Left lung (tissue), 10 donors: ENCODE data around the gene CELF4. TPM values are rescaled to one million over a fixed set of nuclear protein-coding genes. Genes with fewer than 3 reads are reported as not detected.

Experiments used
- ATAC-seq: fragments of 200-7000 bp; cut with Tn5 transposase; one replicate; pipeline ENCODE4 v1.9.1; 2020; ENCODE audit warnings: moderate library complexity
- DNase-seq, 4 donors: peaks; one replicate each; pipeline ENCODE4 v3.0.0-alpha.2; 2013 to 2020
- H3K27ac ChIP-seq, 2 donors: fragments of 200-600 bp; sonication (generic) in 1 of 2; one replicate each; pipeline versions ENCODE4 v1.5.0 to v1.8.0; 2020 to 2021
- H3K27me3 ChIP-seq, 2 donors: fragments of 200-600 bp; sonication (generic) in 1 of 2; one replicate each; pipeline versions ENCODE4 v1.5.0 to v1.8.0; 2020 to 2021
- H3K36me3 ChIP-seq, 2 donors: fragments of 200-600 bp; sonication (generic) in 1 of 2; one replicate each; pipeline versions ENCODE4 v1.5.0 to v1.8.0; 2020 to 2021
- H3K4me1 ChIP-seq, 2 donors: fragments of 200-600 bp; one replicate each; pipeline ENCODE4 v1.8.0; 2021
- H3K4me3 ChIP-seq, 2 donors: fragments of 200-600 bp; sonication (generic) in 1 of 2; one replicate each; pipeline versions ENCODE4 v1.5.0 to v1.8.0; 2020 to 2021; ENCODE audit warnings: mild to moderate bottlenecking in 1 of 2
- H3K9me3 ChIP-seq, 2 donors: fragments of 200-600 bp; sonication (generic) in 1 of 2; one replicate each; pipeline versions ENCODE4 v1.5.0 to v1.8.0; 2020 to 2021
- intact Hi-C, 2 donors: fragments of 100-400 bp; cut with DNase I; formaldehyde crosslinking; loops; one replicate each; pipeline versions ENCODE4 v1.11.2 to v1.14.2; 2022
- polyA plus RNA-seq, 6 donors: library from polyadenylated mRNA; unstranded; fragments of 120-200 nt; gene quantifications; one replicate each; pipeline ENCODE4 v1.2.1, GENCODE V29; 2013; ENCODE audit not compliant: insufficient read length in 6 of 6
- total RNA-seq, 2 donors: library from RNA; stranded (reverse); fragmentation: NEBNext Ultra II Directional; extraction: Animal tissue kit (Norgen Biotek cat#: 25700); gene quantifications; one replicate each; pipeline ENCODE4 v1.2.1, GENCODE V29; 2021
- TF ChIP-seq, protein P1 (sequence below), 2 donors: fragments of 200-600 bp; sonication (generic) in 1 of 2; IDR thresholded peaks; one replicate each; pipeline versions ENCODE4 v1.5.0 to v1.8.0; 2021; ENCODE audit warnings: antibody characterized with exemption in 2 of 2
- donor health status: DM: no; HTN: yes; CAD: no.
- donor health status: DM: no; HTN: no; CAD: no.

The CELF4 gene
- total and polyA plus RNA-seq, 8 donors = 1.1 to 10.3 (median 7.4) TPM

DNA sequence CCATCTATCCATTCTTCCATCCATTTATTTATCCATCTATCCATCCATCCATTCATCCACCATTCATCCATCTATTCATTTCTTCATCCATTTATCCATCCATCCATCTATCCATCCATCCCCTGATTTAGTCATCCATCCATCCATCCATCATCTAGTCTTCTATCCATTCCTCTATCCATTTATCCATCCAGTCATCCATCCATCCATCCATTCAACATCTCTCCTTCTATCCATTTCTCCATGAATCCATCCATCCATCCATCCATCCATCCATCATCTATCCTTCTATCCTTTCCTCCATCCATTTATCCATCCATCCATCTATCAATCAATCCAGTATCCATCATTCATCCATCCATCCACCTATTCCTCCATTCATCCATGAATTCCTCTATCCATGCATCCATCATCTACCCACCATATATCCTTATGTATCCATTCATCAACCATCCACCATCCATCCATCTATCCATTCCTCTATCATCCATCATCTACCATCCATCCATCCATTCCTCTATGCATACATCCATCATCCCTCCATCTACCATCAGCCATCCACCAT is 185.0 kb downstream of the CELF4 start:
- H3K27ac ChIP-seq = no peak overlapping the region
- ATAC-seq = no peak
- H3K9me3 ChIP-seq = no peaks in the 10 kb centered on the region
- intact Hi-C loops = no loop called here
- no peak for DNase-seq
- no peak overlapping the region for H3K4me3 ChIP-seq
- TF ChIP-seq, protein P1, sequence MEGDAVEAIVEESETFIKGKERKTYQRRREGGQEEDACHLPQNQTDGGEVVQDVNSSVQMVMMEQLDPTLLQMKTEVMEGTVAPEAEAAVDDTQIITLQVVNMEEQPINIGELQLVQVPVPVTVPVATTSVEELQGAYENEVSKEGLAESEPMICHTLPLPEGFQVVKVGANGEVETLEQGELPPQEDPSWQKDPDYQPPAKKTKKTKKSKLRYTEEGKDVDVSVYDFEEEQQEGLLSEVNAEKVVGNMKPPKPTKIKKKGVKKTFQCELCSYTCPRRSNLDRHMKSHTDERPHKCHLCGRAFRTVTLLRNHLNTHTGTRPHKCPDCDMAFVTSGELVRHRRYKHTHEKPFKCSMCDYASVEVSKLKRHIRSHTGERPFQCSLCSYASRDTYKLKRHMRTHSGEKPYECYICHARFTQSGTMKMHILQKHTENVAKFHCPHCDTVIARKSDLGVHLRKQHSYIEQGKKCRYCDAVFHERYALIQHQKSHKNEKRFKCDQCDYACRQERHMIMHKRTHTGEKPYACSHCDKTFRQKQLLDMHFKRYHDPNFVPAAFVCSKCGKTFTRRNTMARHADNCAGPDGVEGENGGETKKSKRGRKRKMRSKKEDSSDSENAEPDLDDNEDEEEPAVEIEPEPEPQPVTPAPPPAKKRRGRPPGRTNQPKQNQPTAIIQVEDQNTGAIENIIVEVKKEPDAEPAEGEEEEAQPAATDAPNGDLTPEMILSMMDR (IDR thresholded peaks at IDR 0.05) = no peak
- H3K27me3 ChIP-seq = peaks cover 0 to 28% of the 10 kb centered on the region in 2 donors
- H3K4me1 ChIP-seq = no peaks in the 10 kb centered on the region
- H3K36me3 ChIP-seq = no peaks in the 10 kb centered on the region

DNA sequence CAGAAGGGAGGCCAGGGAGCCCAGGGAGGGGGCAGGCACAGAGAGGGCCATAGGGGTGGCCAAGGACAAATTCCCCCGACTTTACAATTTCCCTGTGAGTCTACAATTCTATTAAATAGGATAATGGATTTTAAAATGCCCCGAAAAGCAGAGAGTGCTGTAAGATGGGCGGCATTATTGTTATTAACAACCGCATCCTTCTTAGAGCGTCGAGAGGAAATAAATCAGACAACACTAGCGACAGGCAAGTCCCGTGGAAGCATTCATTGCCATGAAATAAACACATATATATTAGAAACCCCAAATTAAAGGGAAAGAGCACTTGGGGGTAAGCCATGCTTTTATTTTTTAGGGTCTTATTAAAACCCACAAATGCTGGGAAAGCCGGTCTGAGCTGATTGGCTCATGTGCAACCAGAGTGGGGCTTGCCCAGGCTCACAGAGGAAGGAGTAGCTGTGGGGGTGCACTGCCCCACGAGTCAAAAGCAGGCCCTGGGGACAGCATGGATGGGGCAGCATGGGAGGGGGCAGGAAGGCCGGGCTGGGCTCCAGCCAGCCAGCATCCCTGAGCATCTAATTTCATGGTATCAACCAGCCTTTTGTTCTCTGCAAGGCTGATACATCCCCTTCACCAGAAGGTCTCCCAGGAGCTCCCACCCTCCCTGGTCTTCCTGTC is 187.1 kb downstream of the CELF4 start:
- Histone ChIP-seq H3K27me3 (peaks cover 0 to 8% of the 10 kb centered on the region in 2 donors), H3K4me3 (no peak overlapping the region), H3K36me3 (no peaks in the 10 kb centered on the region), H3K4me1 (no peaks in the 10 kb centered on the region), H3K9me3 (no peaks in the 10 kb centered on the region), H3K27ac (no peak overlapping the region)
- DNase-seq = peak in 1 of 4 donors; percentile 55
- intact Hi-C loops = no loop called here
- no peak for ATAC-seq
- TF ChIP-seq, protein P1 (IDR thresholded peaks at IDR 0.05) = no peak

DNA sequence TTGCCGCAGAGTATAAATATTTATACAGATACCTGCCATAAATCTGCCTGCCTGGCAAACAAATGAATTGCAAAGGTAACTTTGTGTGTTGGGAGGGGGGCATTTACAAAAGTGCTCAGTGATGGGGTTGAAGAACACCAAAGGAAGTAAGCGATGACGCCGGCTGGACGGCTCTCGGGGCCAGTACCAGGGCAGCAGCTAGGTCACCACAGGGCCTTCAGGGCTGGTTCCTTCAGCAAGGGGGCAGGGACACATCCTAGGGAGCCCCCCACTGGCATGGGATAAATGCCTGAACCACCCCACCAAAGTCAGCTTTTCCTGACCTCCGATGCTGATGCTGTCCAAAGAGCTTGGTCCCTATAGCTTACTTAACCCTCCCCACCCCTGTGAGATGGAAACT is 190.4 kb downstream of the CELF4 start:
- ATAC-seq = no peak
- no peaks in the 10 kb centered on the region for H3K9me3 ChIP-seq
- H3K4me1 ChIP-seq = no peaks in the 10 kb centered on the region
- H3K36me3 ChIP-seq = no peaks in the 10 kb centered on the region
- H3K27ac ChIP-seq = no peak overlapping the region
- peaks cover 0 to 8% of the 10 kb centered on the region in 2 donors for H3K27me3 ChIP-seq
- TF ChIP-seq, protein P1 (IDR thresholded peaks at IDR 0.05) = no peak
- DNase-seq = peak in 1 of 4 donors; percentile 60
- intact Hi-C loops = no loop called here
- no peak overlapping the region for H3K4me3 ChIP-seq

DNA sequence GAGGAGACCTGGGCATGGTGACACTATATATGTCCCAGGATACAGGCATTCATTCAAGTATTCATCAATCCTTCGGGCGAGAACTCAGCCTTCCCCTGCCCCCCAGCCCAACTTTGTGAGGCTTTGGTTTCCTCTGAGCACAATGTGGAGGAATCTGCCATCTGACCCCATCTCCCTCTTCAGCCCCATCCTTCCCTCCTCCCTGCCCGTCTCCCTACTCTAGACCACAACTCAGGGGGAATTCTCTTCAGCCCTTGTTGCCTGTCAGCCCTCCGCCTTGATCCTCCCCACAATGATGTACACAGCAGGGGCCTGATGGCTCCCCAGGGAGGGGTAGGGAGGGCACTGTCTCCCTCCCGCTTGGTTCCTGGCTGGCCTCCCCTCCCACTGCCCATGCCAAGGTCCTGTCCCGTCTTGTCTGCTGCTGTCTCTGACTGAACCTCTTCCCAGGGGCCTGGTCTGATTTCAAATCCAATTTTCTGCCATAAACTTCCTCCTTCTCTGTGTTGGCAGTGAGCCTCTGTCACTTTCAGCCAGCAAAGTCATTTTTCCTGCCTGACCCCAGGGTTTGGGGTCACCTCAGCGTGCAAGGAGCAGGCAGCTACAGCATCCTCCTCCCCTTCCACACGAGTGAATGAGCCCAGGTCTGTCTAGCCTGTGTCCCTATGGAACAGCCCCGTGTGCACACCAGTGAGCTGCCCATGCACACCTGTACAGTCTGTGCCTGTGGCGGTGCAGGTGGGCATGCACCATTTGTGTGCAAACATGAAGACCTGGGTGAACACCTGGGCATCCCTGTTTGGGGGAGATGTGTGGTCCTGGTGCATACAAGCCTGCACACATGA is 197.3 kb downstream of the CELF4 start:
- Histone ChIP-seq H3K36me3 (no peaks in the 10 kb centered on the region), H3K27ac (no peak overlapping the region), H3K4me1 (no peaks in the 10 kb centered on the region), H3K27me3 (peaks cover 0 to 6% of the 10 kb centered on the region in 2 donors), H3K4me3 (no peak overlapping the region), H3K9me3 (no peaks in the 10 kb centered on the region)
- TF ChIP-seq, protein P1 (IDR thresholded peaks at IDR 0.05) = no peak
- intact Hi-C loops = no loop called here
- DNase-seq (peak in 1 of 4 donors; percentile 24), ATAC-seq (no peak)

GRCh38 chr18:37364237-37364636 is 201.4 kb downstream of the CELF4 start:
- ATAC-seq (peak; percentile 79), DNase-seq (peak in 3 of 4 donors; percentile 33 to 84 (median 80))
- intact Hi-C loops = no loop called here
- TF ChIP-seq, protein P1 (IDR thresholded peaks at IDR 0.05) = no peak
- H3K27ac ChIP-seq = no peak overlapping the region
- H3K4me3 ChIP-seq = no peak overlapping the region
- H3K36me3 ChIP-seq = no peaks in the 10 kb centered on the region
- H3K27me3 ChIP-seq = peaks cover 0 to 26% of the 10 kb centered on the region in 2 donors
- no peaks in the 10 kb centered on the region for H3K4me1 ChIP-seq
- no peaks in the 10 kb centered on the region for H3K9me3 ChIP-seq
